Lung (tissue), 12 donors: ENCODE data around the gene SMCHD1. TPM values are rescaled to one million over a fixed set of nuclear protein-coding genes. Genes with fewer than 3 reads are reported as not detected.
A peak's percentile ranks its signal among the peaks of the same experiment; 100 is the strongest.
"Not testable (repeated sequence)": the region's sequence is repeated elsewhere in the genome, so short reads cannot be mapped to it uniquely, and the experiment has no call there.

Source experiments
- ATAC-seq: fragments of 200-7000 bp; cut with Tn5 transposase; one replicate; pipeline ENCODE4 v1.9.1; 2020; ENCODE audit warnings: moderate number of reproducible peaks; ENCODE audit not compliant: insufficient read depth, low FRiP score
- DNase-seq, 3 donors: peaks; one replicate each; pipeline ENCODE4 v3.0.0-alpha.2; 2013 to 2017
- H3K27ac ChIP-seq, 2 donors: one replicate each; pipeline ENCODE4 v1.5.1; 2013; ENCODE audit warnings: mild to moderate bottlenecking in 2 of 2, moderate library complexity in 2 of 2, control low read depth in 1 of 2, inconsistent platforms in 1 of 2, low read depth in 1 of 2, low read length in 1 of 2
- H3K27me3 ChIP-seq, 3 donors: one replicate each; pipeline ENCODE4 v1.5.1; 2013; ENCODE audit warnings: low read length in 2 of 3; ENCODE audit not compliant: control insufficient read depth in 3 of 3, insufficient read depth in 3 of 3
- H3K36me3 ChIP-seq, 4 donors: one replicate each; pipeline ENCODE4 v1.5.1; 2013; ENCODE audit warnings: low read length in 4 of 4, mild to moderate bottlenecking in 1 of 4, moderate library complexity in 1 of 4; ENCODE audit not compliant: control insufficient read depth in 4 of 4, insufficient read depth in 4 of 4
- H3K4me1 ChIP-seq, 5 donors: one replicate each; pipeline ENCODE4 v1.5.1; 2013; ENCODE audit warnings: low read length in 5 of 5, mild to moderate bottlenecking in 2 of 5, moderate library complexity in 1 of 5; ENCODE audit not compliant: control insufficient read depth in 5 of 5, insufficient read depth in 5 of 5
- H3K4me3 ChIP-seq: one replicate; pipeline ENCODE4 v1.5.1; 2013; ENCODE audit warnings: mild to moderate bottlenecking, control low read depth, moderate library complexity
- H3K9ac ChIP-seq, 2 donors: one replicate each; pipeline ENCODE4 v1.5.1; 2013; ENCODE audit warnings: low read length in 2 of 2, control low read depth in 1 of 2; ENCODE audit not compliant: insufficient read depth in 1 of 2
- H3K9me3 ChIP-seq, 4 donors: one replicate each; pipeline ENCODE4 v1.5.1; 2013; ENCODE audit warnings: low read length in 3 of 4, mild to moderate bottlenecking in 1 of 4, moderate library complexity in 1 of 4; ENCODE audit not compliant: control insufficient read depth in 4 of 4, insufficient read depth in 3 of 4
- CTCF ChIP-seq: IDR thresholded peaks from 2 replicates; pipeline ENCODE4 v1.5.1; 2012; ENCODE audit warnings: mild to moderate bottlenecking; ENCODE audit errors: control extremely low read depth, extremely low read depth
- WGBS, 2 donors: extraction: QIAGEN DNeasy Blood & Tissue Kit; methylation state at CpG; one replicate each; pipeline ENCODE4 v1.1.7; 2013; 5-methylcytosine and 5-hydroxymethylcytosine counted together
- polyA plus RNA-seq, 2 donors: library from polyadenylated mRNA; stranded (reverse); fragments of 200-250 nt; gene quantifications; one replicate each; pipeline ENCODE4 v1.2.1, GENCODE V29; 2013
- total RNA-seq, 2 donors: library from RNA; depleted of rRNA in 1 of 2; stranded (reverse); fragments of >200 nt in 1 of 2; gene quantifications; one replicate each; pipeline ENCODE4 v1.2.1, GENCODE V29; 2014 to 2021
- donor health status: control.
- donor health status: control.
- donor health status: Bipolar disorder and iron deficiency.
- donor health status: healthy.
- donor health status: DM: yes; HTN: yes; CAD: no.

The SMCHD1 gene
- total and polyA plus RNA-seq, 4 donors, result 7.3 to 179 (median 31.4) TPM

- Histone ChIP-seq H3K27ac (no peak overlapping the region), H3K4me1 (no peaks in the 10 kb centered on the region), H3K9ac (no peak overlapping the region), H3K27me3 (no peaks in the 10 kb centered on the region), H3K36me3 (peaks cover 0 to 4% (median 3%) of the 10 kb centered on the region in 4 donors), H3K9me3 (peaks cover 0 to 6% (median 2%) of the 10 kb centered on the region in 4 donors), H3K4me3 (no peak overlapping the region)
- WGBS, 2 donors, result 95 to 98% methylated on average over 8 of the region's 8 CpGs
- no peak for ATAC-seq
- TF ChIP-seq CTCF, result no peak
- DNase-seq, result peak in 1 of 3 donors; percentile 3
These were observed 150.7 kb downstream of the SMCHD1 start for GRCh38 chr18:2805970-2806943.

- ATAC-seq, result not testable (repeated sequence)
These were observed 153.1 kb downstream of the SMCHD1 start for GRCh38 chr18:2808640-2809039.

GRCh38 chr18:2809666-2810183 lies 154.2 kb downstream of the SMCHD1 start:
- H3K27ac ChIP-seq, H3K4me3 ChIP-seq, DNase-seq, H3K27me3 ChIP-seq, H3K9me3 ChIP-seq, ATAC-seq, H3K36me3 ChIP-seq, H3K9ac ChIP-seq, H3K4me1 ChIP-seq: not testable (repeated sequence)
- WGBS, 2 donors, result 90 to 99% methylated on average over 6 of the region's 6 CpGs

More at GRCh38 chr18:2808640-2809039, 153.1 kb downstream of the SMCHD1 start:
- H3K4me1 ChIP-seq, H3K9ac ChIP-seq, DNase-seq, H3K27me3 ChIP-seq, H3K9me3 ChIP-seq, H3K4me3 ChIP-seq, H3K27ac ChIP-seq, H3K36me3 ChIP-seq: not testable (repeated sequence)
- 91 to 96% methylated on average over 2 of the region's 2 CpGs for WGBS, 2 donors

GRCh38 chr18:2811416-2811815 lies 155.9 kb downstream of the SMCHD1 start:
- H3K27me3 ChIP-seq, result no peaks in the 10 kb centered on the region
- no peaks in the 10 kb centered on the region for H3K4me1 ChIP-seq
- H3K27ac ChIP-seq, result no peak overlapping the region
- TF ChIP-seq CTCF, result no peak
- H3K4me3 ChIP-seq, result no peak overlapping the region
- H3K9ac ChIP-seq, result no peak overlapping the region
- no peak for ATAC-seq
- no peaks in the 10 kb centered on the region for H3K36me3 ChIP-seq
- H3K9me3 ChIP-seq, result peaks cover 0 to 13% (median 6%) of the 10 kb centered on the region in 4 donors
- 98 to 100% methylated on average over 1 of the region's 1 CpG for WGBS, 2 donors
- DNase-seq, result no peak
